ENCODE data around the gene AP1S3. TPM values are rescaled to one million over a fixed set of nuclear protein-coding genes. Genes with fewer than 3 reads are reported as not detected.

AP1S3 gene
- total RNA-seq, 1 donor from 2014 or later: 0.80 TPM

DNA sequence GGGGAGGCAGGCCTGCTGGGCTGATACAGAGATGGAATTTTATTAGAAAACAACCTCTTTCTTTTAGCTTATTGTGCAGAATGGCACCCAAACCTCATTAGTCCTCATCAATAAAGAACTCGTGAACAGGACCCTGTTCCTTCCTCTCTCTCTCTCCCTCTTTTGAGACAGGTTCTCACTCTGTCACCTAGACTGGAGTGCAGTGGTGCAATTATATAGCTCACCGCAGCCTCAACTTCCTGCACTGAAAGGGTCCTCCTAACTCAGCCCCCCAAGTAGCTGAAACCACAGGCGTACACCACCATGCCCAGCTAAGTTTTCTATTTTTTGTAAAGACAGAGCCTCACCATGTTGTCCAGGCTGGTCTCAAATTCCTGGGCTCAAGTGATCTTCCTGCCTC lies 21.7 kb upstream of the AP1S3 start:
- TF ChIP-seq, protein P1, sequence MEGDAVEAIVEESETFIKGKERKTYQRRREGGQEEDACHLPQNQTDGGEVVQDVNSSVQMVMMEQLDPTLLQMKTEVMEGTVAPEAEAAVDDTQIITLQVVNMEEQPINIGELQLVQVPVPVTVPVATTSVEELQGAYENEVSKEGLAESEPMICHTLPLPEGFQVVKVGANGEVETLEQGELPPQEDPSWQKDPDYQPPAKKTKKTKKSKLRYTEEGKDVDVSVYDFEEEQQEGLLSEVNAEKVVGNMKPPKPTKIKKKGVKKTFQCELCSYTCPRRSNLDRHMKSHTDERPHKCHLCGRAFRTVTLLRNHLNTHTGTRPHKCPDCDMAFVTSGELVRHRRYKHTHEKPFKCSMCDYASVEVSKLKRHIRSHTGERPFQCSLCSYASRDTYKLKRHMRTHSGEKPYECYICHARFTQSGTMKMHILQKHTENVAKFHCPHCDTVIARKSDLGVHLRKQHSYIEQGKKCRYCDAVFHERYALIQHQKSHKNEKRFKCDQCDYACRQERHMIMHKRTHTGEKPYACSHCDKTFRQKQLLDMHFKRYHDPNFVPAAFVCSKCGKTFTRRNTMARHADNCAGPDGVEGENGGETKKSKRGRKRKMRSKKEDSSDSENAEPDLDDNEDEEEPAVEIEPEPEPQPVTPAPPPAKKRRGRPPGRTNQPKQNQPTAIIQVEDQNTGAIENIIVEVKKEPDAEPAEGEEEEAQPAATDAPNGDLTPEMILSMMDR (IDR thresholded peaks at IDR 0.05; ENCODE audit: unreplicated experiment): no peak
- Mint-ChIP-seq H3K4me1 (ENCODE audit: unreplicated experiment) (no peaks in the 10 kb centered on the region), H3K27me3 (ENCODE audit: unreplicated experiment) (peaks cover 3% of the 10 kb centered on the region), H3K36me3 (ENCODE audit: low read depth, unreplicated experiment) (no peaks in the 10 kb centered on the region), H3K9me3 (ENCODE audit: unreplicated experiment) (no peaks in the 10 kb centered on the region), H3K27ac (ENCODE audit: unreplicated experiment) (no peak overlapping the region), H3K4me3 (ENCODE audit: unreplicated experiment) (no peak overlapping the region)
- DNase-seq (ENCODE audit: low spot score): no peak

DNA sequence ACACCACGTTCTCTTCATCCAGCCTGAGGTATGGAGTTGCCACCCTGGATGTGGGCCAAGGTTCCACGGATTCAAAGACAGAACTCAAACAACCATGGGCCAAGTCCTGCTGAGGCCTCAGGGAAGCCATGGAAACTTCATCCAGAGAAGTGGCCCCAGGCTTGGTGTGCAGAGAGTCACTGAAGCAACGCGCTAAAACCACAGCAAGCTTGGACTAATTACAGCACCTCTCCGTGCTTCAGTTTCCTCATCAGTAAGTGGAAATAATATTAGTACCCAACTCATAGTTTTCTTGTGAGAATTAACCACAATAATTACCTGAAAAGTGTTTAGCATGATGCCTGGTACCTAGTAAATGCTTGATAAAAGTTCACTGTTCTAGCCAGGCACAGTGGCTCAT lies 19.2 kb upstream of the AP1S3 start:
- TF ChIP-seq, protein P1 (IDR thresholded peaks at IDR 0.05; ENCODE audit: unreplicated experiment): no peak
- no peaks in the 10 kb centered on the region for H3K9me3 Mint-ChIP-seq (ENCODE audit: unreplicated experiment)
- no peak overlapping the region for H3K4me3 Mint-ChIP-seq (ENCODE audit: unreplicated experiment)
- H3K4me1 Mint-ChIP-seq (ENCODE audit: unreplicated experiment): no peaks in the 10 kb centered on the region
- DNase-seq (ENCODE audit: low spot score): no peak
- H3K27me3 Mint-ChIP-seq (ENCODE audit: unreplicated experiment): peaks cover 3% of the 10 kb centered on the region
- no peak overlapping the region for H3K27ac Mint-ChIP-seq (ENCODE audit: unreplicated experiment)
- no peaks in the 10 kb centered on the region for H3K36me3 Mint-ChIP-seq (ENCODE audit: low read depth, unreplicated experiment)

DNA sequence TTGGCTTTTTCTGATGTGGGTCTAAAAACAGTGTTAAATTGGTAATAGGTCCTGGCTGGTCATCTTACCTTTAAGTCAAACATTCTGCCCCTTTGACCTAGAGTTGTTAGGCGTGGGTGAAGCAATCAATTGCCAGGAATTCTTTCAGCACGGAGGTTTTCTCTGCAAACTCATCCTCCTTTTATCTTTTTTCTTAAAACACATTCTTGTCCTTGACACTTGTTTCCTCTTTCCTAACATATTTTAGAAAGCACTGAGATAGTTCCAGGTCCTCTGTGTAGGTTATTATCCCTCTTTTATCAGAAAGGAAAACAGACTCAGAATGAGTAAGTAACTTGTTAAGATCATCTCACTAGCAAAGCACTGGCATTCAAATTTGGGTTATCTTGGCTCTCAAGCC lies 18.6 kb upstream of the AP1S3 start:
- TF ChIP-seq, protein P1 (IDR thresholded peaks at IDR 0.05; ENCODE audit: unreplicated experiment): no peak
- no peak for DNase-seq (ENCODE audit: low spot score)
- Mint-ChIP-seq H3K27ac (ENCODE audit: unreplicated experiment) (no peak overlapping the region), H3K4me3 (ENCODE audit: unreplicated experiment) (no peak overlapping the region), H3K36me3 (ENCODE audit: low read depth, unreplicated experiment) (peaks cover 5% of the 10 kb centered on the region), H3K9me3 (ENCODE audit: unreplicated experiment) (no peaks in the 10 kb centered on the region), H3K27me3 (ENCODE audit: unreplicated experiment) (peaks cover 6% of the 10 kb centered on the region), H3K4me1 (ENCODE audit: unreplicated experiment) (no peaks in the 10 kb centered on the region)

DNA sequence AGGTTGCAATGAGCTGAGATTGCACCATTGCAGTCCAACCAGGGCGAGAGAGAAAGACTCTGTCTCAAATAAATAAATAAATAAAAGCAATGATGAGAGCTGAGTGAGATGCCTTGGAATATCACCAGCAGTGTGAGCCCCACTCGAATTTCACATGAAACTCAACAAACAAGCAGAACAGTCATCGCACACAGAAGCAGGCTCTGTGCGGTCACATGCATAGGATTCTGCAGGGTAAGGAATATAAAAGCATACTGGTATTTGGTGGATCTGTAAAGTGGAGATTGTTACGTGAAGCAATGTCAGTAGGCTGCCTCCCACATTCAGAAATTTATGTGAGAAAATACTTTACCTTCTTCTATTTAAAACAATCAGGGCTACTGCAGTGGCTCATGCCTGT lies 18.0 kb upstream of the AP1S3 start:
- no peak for DNase-seq (ENCODE audit: low spot score)
- Mint-ChIP-seq H3K4me1 (ENCODE audit: unreplicated experiment) (no peaks in the 10 kb centered on the region), H3K27me3 (ENCODE audit: unreplicated experiment) (peaks cover 6% of the 10 kb centered on the region), H3K36me3 (ENCODE audit: low read depth, unreplicated experiment) (peaks cover 10% of the 10 kb centered on the region), H3K9me3 (ENCODE audit: unreplicated experiment) (no peaks in the 10 kb centered on the region), H3K27ac (ENCODE audit: unreplicated experiment) (no peak overlapping the region), H3K4me3 (ENCODE audit: unreplicated experiment) (no peak overlapping the region)
- TF ChIP-seq, protein P1 (IDR thresholded peaks at IDR 0.05; ENCODE audit: unreplicated experiment): no peak

DNA sequence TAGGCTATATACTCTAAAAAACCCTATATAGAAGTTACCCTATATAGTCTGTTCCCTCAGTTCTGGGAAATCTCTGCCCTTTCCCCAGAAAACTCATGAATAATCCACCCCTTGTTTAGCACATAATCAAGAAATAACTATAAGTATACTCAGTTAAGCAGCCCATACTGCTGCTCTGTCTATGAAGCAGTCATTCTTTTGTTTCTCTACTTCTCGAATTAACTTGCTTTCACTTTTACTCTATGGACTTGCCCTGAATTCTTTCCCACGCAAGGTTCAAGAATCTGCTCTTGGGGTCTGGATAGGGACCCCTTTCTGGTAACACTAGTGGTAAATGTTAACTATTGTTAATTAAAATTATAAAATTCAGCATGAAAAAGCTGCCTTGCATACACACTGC lies 17.4 kb upstream of the AP1S3 start:
- H3K27me3 Mint-ChIP-seq (ENCODE audit: unreplicated experiment): peaks cover 6% of the 10 kb centered on the region
- H3K4me3 Mint-ChIP-seq (ENCODE audit: unreplicated experiment): no peak overlapping the region
- no peak for DNase-seq (ENCODE audit: low spot score)
- H3K9me3 Mint-ChIP-seq (ENCODE audit: unreplicated experiment): peaks cover 1% of the 10 kb centered on the region
- H3K27ac Mint-ChIP-seq (ENCODE audit: unreplicated experiment): no peak overlapping the region
- peaks cover 14% of the 10 kb centered on the region for H3K36me3 Mint-ChIP-seq (ENCODE audit: low read depth, unreplicated experiment)
- TF ChIP-seq, protein P1 (IDR thresholded peaks at IDR 0.05; ENCODE audit: unreplicated experiment): no peak
- H3K4me1 Mint-ChIP-seq (ENCODE audit: unreplicated experiment): no peaks in the 10 kb centered on the region

Measured in endothelial cell (in vitro differentiated cells).